Keratinocyte (primary cell): ENCODE measurements around the gene GLI2.

ENCODE experiments used
- CTCF ChIP-seq, 3 experiments: IDR thresholded peaks in 1 of 3; conservative IDR thresholded peaks in 1 of 3; optimal IDR thresholded peaks in 1 of 3; 2 replicates in 2 of 3; 3 replicates in 1 of 3; pipeline versions ENCODE3 to v1.5.1; 2011; ENCODE audit warnings: low read length in 3 of 3, mild to moderate bottlenecking in 3 of 3, moderate library complexity in 2 of 3, control low read depth in 1 of 3, inconsistent platforms in 1 of 3; ENCODE audit not compliant: insufficient read depth in 2 of 3; ENCODE audit errors: extremely low read depth in 1 of 3
- EZH2 ChIP-seq: IDR thresholded peaks from one replicate; pipeline ENCODE4 v1.6.1; 2012; ENCODE audit warnings: inconsistent platforms, mild to moderate bottlenecking, low read length, moderate library complexity

DNA sequence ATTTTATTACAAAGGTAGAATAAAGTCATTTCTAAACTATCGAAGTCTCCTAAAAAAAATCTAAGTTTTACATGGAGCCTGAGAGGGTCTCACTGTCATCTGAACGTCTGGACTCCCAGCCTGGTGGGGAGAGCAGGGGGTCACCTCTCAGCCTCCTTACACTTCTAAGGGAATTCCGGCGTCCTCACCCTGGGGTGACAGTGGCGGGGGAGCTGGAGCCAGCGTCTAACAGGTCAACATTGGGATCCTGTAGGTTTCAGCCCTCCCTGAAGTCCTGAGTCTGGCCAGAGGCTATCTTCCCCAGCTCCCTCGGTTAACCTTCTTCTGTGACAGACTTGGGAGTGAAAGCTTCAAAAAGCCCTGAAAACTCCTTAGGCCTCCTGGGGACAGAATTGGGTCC lies 34.6 kb upstream of the GLI2 start:
- TF ChIP-seq CTCF (optimal IDR thresholded peaks at IDR 0.05 in 1 of 3, IDR thresholded peaks at IDR 0.05 in 1 of 3, conservative IDR thresholded peaks at IDR 0.05 in 1 of 3; ENCODE audit: extremely low read depth in 1 of 3, insufficient read depth in 2 of 3, low read length in 3 of 3) (no peak), EZH2 (no peak)
